ENCODE measurements around the gene SF1.

The SF1 gene

GRCh38 chr11:64776875-64777274, 1.5 kb downstream of the SF1 start:
- TF ChIP-seq, protein P1, sequence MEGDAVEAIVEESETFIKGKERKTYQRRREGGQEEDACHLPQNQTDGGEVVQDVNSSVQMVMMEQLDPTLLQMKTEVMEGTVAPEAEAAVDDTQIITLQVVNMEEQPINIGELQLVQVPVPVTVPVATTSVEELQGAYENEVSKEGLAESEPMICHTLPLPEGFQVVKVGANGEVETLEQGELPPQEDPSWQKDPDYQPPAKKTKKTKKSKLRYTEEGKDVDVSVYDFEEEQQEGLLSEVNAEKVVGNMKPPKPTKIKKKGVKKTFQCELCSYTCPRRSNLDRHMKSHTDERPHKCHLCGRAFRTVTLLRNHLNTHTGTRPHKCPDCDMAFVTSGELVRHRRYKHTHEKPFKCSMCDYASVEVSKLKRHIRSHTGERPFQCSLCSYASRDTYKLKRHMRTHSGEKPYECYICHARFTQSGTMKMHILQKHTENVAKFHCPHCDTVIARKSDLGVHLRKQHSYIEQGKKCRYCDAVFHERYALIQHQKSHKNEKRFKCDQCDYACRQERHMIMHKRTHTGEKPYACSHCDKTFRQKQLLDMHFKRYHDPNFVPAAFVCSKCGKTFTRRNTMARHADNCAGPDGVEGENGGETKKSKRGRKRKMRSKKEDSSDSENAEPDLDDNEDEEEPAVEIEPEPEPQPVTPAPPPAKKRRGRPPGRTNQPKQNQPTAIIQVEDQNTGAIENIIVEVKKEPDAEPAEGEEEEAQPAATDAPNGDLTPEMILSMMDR (IDR thresholded peaks at IDR 0.05; ENCODE audit: low read depth, low read length): no peak
- peak overlapping the region; percentile 64 for H3K4me3 ChIP-seq (ENCODE audit: low read depth, low read length)

- TF ChIP-seq, protein P1 (IDR thresholded peaks at IDR 0.05; ENCODE audit: low read depth, low read length): no peak
- peak overlapping the region; percentile 64 for H3K4me3 ChIP-seq (ENCODE audit: low read depth, low read length)
Measured at GRCh38 chr11:64776425-64776824, 1.9 kb downstream of the SF1 start.

- no peak overlapping the region for H3K4me3 ChIP-seq (ENCODE audit: low read depth, low read length)
- TF ChIP-seq, protein P1 (IDR thresholded peaks at IDR 0.05; ENCODE audit: low read depth, low read length): no peak
Measured at GRCh38 chr11:64774144-64774543, 4.2 kb downstream of the SF1 start.

- H3K4me3 ChIP-seq (ENCODE audit: low read depth, low read length): no peak overlapping the region
- TF ChIP-seq, protein P1 (IDR thresholded peaks at IDR 0.05; ENCODE audit: low read depth, low read length): no peak
Measured at GRCh38 chr11:64772303-64773018, 5.9 kb downstream of the SF1 start.

DNA sequence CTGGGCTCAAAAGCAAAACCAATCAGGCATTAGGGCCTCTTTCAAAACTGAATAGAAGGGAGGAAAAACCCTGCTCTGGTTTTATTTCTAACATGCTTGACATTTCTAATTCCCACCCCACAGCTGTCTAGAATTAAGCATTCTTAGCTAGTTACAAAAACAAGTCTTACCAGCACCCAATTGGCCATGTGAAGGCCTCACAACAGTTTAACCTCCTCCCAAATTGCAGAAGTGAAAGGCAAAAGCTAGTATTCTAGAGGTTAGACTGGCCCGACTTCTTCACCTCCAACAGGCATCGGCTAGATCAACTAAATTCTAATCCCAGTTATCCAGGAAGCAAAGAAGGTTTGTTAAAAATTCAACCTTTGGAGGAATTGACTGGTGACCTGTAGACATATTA, 6.5 kb downstream of the SF1 start:
- TF ChIP-seq, protein P1 (IDR thresholded peaks at IDR 0.05; ENCODE audit: low read depth, low read length): no peak

GRCh38 chr11:64770120-64770519, 8.2 kb downstream of the SF1 start:
- H3K4me3 ChIP-seq (ENCODE audit: low read depth, low read length): no peak overlapping the region
- TF ChIP-seq, protein P1 (IDR thresholded peaks at IDR 0.05; ENCODE audit: low read depth, low read length): no peak

More for the DNA sequence above, 6.5 kb downstream of the SF1 start:
- H3K4me3 ChIP-seq (ENCODE audit: low read depth, low read length): no peak overlapping the region

DNA sequence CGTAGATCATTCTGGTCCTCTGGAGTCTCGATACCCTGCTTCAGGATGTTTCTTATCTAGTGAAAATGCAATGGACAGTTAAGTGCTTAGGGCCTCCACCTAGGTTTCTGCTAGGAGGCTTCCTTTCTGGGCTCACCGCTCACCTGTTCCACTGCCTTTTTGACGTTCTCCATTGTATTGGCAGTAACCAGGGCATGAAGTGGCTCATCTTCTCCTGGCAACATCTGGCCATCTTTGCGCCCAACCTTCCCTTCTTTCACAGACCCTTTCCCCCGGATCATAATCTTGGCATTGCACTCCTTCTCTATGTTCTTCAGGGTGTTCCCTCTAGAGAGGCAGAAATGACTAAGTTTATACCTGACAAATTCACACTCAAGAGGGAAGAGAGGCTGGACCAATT, 9.1 kb downstream of the SF1 start:
- no peak overlapping the region for H3K4me3 ChIP-seq (ENCODE audit: low read depth, low read length)
- TF ChIP-seq, protein P1 (IDR thresholded peaks at IDR 0.05; ENCODE audit: low read depth, low read length): no peak
